D721Med (cell line): ENCODE data around the gene PCSK6.

Experiments
- DNase-seq: peaks from one replicate; pipeline ENCODE4 v3.0.0; 2011; ENCODE audit warnings: low spot score; ENCODE audit not compliant: insufficient read length
- FAIRE-seq: peaks from 2 replicates; lab custom pipeline; 2011; peaks lifted over from hg19 to GRCh38; lab: Jason Lieb, UNC
- TF ChIP-seq, protein P1 (sequence below): IDR thresholded peaks from 2 replicates; pipeline ENCODE4 v1.5.1; 2012; ENCODE audit warnings: mild to moderate bottlenecking, control low read depth; ENCODE audit not compliant: insufficient read depth; ENCODE audit errors: missing control alignments

Gene PCSK6

DNA sequence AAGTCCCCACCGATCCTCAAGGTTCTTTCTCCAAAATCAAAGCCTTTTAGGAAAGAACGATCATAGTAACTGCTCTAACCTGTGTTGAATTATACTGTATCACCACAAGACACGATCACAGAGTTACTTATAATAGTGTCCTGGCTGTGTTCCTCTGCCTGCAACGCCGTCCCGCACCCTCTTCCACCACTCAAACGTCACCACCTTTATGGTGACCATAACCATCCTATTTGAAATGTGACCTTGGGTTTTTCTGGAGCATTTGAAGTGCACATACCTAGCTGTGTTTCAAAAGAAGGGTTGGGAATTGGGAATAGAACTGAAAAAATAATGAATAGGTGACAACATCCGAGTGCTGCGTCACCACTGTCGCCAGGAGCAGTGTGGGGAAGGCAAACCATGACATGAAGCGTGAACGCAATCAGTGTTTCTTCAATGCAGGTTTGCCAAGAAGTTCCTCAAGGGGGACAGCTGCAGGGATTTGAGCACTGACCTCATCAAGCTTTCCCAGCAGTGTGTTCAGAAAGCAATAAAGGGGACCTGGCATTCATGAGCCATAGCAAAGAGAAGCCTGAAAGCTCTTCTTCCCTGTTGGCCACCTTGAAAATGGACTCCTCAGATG is 211.5 kb downstream of the PCSK6 start:
- TF ChIP-seq, protein P1, sequence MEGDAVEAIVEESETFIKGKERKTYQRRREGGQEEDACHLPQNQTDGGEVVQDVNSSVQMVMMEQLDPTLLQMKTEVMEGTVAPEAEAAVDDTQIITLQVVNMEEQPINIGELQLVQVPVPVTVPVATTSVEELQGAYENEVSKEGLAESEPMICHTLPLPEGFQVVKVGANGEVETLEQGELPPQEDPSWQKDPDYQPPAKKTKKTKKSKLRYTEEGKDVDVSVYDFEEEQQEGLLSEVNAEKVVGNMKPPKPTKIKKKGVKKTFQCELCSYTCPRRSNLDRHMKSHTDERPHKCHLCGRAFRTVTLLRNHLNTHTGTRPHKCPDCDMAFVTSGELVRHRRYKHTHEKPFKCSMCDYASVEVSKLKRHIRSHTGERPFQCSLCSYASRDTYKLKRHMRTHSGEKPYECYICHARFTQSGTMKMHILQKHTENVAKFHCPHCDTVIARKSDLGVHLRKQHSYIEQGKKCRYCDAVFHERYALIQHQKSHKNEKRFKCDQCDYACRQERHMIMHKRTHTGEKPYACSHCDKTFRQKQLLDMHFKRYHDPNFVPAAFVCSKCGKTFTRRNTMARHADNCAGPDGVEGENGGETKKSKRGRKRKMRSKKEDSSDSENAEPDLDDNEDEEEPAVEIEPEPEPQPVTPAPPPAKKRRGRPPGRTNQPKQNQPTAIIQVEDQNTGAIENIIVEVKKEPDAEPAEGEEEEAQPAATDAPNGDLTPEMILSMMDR = no peak
- FAIRE-seq = no peak
- DNase-seq = no peak

DNA sequence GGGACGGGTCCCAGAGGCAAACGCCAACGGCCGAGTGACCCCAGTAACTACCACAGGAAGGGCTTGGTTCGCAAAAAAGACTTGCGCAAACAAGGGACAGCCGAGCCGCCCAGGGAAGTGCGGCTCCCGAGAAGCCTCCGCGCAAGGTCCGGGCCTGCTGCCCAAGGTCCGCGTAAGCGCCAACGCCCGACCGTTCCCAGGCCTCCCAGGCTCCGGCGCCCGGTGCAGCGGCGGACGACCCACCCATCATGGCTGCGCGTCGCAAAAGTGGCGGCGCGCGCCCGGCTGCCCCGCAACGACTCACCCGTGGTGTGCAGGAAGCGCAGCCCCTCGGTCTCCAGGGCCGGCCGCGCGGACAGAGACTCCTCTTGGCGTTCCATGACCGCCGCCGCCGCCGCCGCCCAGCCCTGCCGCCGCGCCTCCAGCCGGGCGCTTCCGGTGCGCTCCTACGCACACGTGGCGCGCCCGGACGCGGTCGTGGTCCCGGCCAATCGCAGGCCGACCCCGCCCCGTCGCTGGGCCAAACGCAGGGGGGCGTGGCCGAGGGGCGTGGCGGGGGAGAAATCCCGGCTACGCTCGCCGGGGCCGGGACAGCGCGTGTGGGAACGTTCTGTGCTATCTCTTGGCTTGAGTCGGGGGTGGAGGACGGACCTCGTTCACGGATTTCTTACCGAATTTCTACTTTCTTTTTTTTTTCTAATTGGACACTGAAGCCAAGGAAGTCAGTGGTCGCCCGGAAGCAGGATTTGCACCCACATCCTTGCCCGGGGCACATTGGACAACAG is 212.3 kb downstream of the PCSK6 start, which contains the start of gene SELENOS:
Gene SELENOS (minus strand): TSS at position 448 of the 785 bp plus-strand sequence. CDS start 68 bp downstream, at position 380.
- peak; percentile 51 for DNase-seq
- TF ChIP-seq, protein P1 = no peak
- no peak for FAIRE-seq

DNA sequence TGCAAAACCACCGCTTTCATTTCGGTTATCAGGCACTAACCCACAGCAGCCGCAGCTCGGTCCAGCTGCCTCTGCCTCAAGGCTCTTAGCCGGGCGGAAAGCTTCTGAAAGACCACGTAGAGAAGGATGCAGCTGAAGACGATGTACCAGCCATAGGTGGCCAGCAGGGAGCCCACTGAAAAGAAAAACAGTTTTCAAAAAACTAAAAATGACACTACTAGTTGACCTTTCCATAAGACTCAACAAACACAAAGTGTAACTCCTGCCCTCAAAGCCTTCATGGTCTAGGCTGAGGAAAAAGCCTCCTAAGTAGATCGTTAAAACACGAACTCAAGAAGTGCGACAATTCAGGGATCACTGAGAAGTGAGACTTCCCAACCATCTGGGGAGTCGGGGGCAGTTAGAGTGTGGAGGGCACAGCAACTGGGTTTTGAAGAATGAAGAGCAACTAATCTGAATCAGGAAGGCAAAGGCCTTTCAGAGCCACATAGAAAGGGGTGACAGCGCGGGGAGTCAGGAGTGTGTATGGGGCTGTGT is 212.9 kb downstream of the PCSK6 start:
- no peak for FAIRE-seq
- no peak for DNase-seq
- TF ChIP-seq, protein P1 = no peak

DNA sequence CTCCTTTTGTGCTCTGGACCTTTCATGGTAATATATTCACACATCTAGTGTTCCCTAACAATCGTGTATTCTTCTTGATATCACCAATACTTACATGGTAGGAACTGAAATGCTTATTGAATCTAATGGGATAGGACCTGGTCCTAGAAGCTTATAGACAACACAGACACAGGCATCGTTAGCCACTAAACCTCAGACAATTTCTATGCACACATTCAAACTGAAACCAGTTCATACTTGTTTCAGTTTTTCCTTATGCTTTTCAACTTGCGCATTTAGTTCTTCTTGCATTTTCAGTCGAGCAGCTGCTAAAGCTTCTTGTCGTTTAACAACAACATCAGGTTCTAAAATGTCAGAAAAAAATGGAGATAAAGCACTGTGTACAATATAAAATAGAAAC is 214.5 kb downstream of the PCSK6 start:
- TF ChIP-seq, protein P1 = no peak
- DNase-seq = no peak
- FAIRE-seq = no peak

DNA sequence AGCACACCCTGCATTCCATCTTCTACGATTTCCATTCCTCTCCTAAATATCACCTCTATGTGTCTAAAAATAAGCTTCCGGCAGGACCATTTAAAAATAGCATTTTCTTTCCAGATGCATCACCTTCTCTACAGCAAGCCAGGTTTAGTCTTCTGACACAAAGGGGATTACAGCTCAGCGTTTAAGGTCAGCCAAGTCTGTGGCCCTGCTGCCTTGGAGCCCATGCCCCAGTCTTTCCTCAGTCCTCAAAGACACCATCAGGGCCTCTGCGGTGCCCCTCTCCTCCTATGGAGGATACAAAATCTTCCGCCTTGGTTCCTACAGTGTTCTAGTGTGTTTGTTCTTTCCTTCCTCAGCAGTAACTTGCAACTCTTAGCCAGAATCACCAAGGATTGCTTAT is 216.0 kb downstream of the PCSK6 start:
- FAIRE-seq (no peak), DNase-seq (no peak)
- TF ChIP-seq, protein P1 = no peak

DNA sequence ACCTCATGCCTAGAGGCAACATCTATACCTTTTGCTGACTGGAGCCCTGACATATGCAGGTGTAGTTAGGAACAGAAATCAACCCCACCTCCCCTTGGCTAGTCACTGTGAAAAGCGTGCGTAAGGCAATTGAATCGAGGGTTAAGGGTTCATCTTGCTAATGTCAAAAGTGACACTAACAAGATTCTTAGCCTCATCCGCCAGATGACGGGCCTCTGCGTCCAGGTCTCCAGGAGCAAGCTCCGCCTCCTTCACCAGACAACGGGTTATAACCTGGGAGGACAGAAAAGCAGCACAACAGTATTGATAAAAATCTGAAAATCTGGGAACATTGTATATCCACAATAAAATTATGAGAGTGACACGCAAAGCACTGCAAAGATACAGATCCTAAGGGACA is 216.9 kb downstream of the PCSK6 start:
- FAIRE-seq (no peak), DNase-seq (no peak)
- TF ChIP-seq, protein P1 = no peak
